ENCODE data around the gene STX4. TPM values are rescaled to one million over a fixed set of nuclear protein-coding genes. Genes with fewer than 3 reads are reported as not detected.

The STX4 gene
- total and polyA plus RNA-seq, 9 of the 15 experiments (the other 6 are each of a cell fraction or from before 2014, with no cell fraction given) = 3.2 to 48.0 (median 21.5) TPM

- TF ChIP-seq TEAD1 (CRISPR knock-in tag; IDR thresholded peaks at IDR 0.05) (no peak), HOXB6 (CRISPR knock-in tag; IDR thresholded peaks at IDR 0.05; ENCODE audit: borderline replicate concordance) (no peak), POLR2H (tag; IDR thresholded peaks at IDR 0.05; ENCODE audit: low read depth) (no peak), FOXA3 (CRISPR knock-in tag; conservative IDR thresholded peaks at IDR 0.05 in 1 of 2, IDR thresholded peaks at IDR 0.05 in 1 of 2) (0 out of 4 replicates have a peak, but pooled peaks of 1 of the 2 experiments have one; percentile 36), SFPQ (IDR thresholded peaks at IDR 0.05; ENCODE audit: low read depth, low read length) (no peak), IFI16 (CRISPR knock-in tag; IDR thresholded peaks at IDR 0.05) (no peak)
These were observed 41.0 kb upstream of the STX4 start (continued) for GRCh38 chr16:30992276-30992780.

All from K562 (cell line).